Astrocyte (in vitro differentiated cells and primary cell): ENCODE results near the gene TENM3.

Experiments
- CTCF ChIP-seq: IDR thresholded peaks from 2 replicates; pipeline ENCODE4 v1.5.1; 2011; ENCODE audit warnings: low read depth, mild to moderate bottlenecking, inconsistent platforms, low read length, moderate library complexity; ENCODE audit not compliant: insufficient read depth
- EZH2 ChIP-seq: IDR thresholded peaks from 2 replicates; pipeline ENCODE4 v1.6.1; 2012; ENCODE audit warnings: mild to moderate bottlenecking, low read length, inconsistent platforms; ENCODE audit not compliant: insufficient read depth

DNA sequence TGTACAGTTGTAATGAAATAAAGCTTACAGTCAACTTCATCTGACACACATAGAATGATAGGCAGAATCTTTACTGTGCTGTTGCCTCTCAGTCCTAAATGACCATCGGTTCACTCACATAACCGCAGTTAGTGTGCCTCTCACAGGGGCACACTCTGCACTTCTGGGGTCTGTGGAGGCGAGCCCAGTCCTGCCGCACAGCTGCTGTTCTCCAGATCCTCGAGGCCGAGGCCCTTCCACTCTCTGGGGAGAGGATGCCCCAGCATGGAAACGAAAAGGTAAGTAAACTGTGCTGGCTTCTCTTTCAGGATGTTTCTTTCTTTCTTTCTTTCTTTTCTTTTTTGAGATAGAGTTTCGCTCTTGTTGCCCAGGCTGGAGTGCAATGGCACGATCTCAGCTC lies 586.0 kb downstream of the TENM3 start:
- TF ChIP-seq CTCF (no peak), EZH2 (no peak)
